Measurements from ENCODE around the gene FAU. TPM values are rescaled to one million over a fixed set of nuclear protein-coding genes. Genes with fewer than 3 reads are reported as not detected.

The FAU gene
- total RNA-seq, 1 donor from 2014 or later, result 439 TPM

DNA sequence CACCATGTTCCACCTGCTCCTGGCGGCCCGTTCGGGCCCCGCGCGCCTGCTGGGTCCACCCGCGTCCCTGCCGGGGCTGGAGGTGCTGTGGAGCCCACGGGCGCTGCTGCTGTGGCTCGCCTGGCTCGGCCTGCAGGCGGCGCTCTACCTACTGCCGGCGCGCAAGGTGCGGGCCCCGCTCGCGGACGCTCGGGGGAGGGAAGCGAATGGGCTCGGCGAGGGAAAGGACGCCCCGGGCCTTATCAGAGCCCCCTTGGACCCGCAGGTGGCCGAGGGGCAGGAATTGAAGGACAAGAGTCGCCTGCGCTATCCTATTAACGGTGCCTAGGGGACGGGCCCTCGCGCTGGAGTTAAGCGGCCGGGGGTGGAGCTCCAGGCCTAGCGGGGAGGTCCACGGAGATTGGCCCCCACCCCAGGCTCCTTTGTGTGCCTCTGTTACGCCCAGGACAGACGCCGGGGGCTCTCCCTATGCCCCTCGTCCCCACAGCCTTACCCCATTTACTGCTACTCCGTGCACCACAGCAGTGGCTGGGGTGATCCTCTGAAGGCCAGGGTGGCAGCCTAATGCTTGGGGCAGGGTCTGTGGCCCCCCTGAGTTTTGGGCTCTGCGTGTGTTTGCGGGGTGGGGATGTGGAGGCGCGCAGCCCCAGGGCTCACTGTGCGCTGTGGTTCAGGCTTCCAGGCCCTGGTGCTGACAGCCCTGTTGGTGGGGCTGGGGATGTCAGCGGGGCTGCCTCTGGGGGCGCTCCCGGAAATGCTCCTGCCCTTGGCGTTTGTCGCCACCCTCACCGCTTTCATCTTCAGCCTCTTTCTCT lies 9.2 kb downstream of the FAU start:
- FAIRE-seq (no peak), DNase-seq (ENCODE audit: low read depth) (no peak)
- H3K36me3 ChIP-seq (ENCODE audit: control insufficient read depth, insufficient read depth, low read length), result peaks cover 12% of the 10 kb centered on the region
- peak overlapping the region; percentile 50 for H3K4me3 ChIP-seq (ENCODE audit: low read depth, low read length)
- no peaks in the 10 kb centered on the region for H3K27me3 ChIP-seq (ENCODE audit: control insufficient read depth, insufficient read depth, low read length)
- TF ChIP-seq CTCF (IDR thresholded peaks at IDR 0.05; ENCODE audit: insufficient read depth, low read length, severe bottlenecking), result peak; percentile 87

- DNase-seq (ENCODE audit: low read depth) (peak; percentile 85), FAIRE-seq (no peak)
- TF ChIP-seq CTCF (IDR thresholded peaks at IDR 0.05; ENCODE audit: insufficient read depth, low read length, severe bottlenecking), result no peak
- no peaks in the 10 kb centered on the region for H3K27me3 ChIP-seq (ENCODE audit: control insufficient read depth, insufficient read depth, low read length)
- H3K36me3 ChIP-seq (ENCODE audit: control insufficient read depth, insufficient read depth, low read length), result peaks cover 15% of the 10 kb centered on the region
- H3K4me3 ChIP-seq (ENCODE audit: low read depth, low read length), result peak within 1 kb of the TSS; percentile 50
Observed at GRCh38 chr11:65111744-65112545, 10.0 kb downstream of the FAU start, which contains the start of gene TM7SF2. TM7SF2 (plus strand) TSS chr11:65111872; CDS start chr11:65112016, 144 bp downstream.

DNA sequence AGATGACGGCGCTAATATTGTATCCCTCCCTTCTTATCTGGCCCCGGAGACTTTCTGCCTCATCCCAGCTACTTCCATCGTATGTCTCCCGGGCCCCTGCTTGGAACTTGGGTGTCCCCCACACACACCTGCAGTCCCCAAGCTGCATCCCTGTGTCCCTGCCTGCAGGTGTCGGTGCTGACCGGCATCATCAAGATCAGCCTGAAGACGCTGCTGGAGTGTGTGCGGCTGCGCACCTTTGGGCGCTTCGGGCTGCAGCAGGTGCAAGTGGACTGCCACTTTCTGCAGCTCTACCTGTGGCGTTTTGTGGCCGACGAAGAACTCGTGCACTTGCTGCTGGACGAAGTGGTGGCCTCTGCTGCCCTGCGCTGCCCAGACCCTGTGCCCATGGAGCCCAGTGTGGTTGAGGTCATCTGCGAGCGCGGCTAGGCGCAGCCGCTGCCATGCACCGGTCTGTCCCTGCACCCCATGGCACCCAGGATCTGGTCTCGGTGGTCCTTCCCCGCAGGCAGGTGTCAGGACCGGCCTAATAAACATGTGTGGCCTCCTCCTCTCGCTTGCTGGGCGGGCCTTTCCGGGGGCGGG lies 10.7 kb downstream of the FAU start:
- H3K36me3 ChIP-seq (ENCODE audit: control insufficient read depth, insufficient read depth, low read length), result peaks cover 14% of the 10 kb centered on the region
- FAIRE-seq, result no peak
- TF ChIP-seq CTCF (IDR thresholded peaks at IDR 0.05; ENCODE audit: insufficient read depth, low read length, severe bottlenecking), result no peak
- H3K27me3 ChIP-seq (ENCODE audit: control insufficient read depth, insufficient read depth, low read length), result no peaks in the 10 kb centered on the region
- H3K4me3 ChIP-seq (ENCODE audit: low read depth, low read length), result no peak overlapping the region
- DNase-seq (ENCODE audit: low read depth), result no peak

DNA sequence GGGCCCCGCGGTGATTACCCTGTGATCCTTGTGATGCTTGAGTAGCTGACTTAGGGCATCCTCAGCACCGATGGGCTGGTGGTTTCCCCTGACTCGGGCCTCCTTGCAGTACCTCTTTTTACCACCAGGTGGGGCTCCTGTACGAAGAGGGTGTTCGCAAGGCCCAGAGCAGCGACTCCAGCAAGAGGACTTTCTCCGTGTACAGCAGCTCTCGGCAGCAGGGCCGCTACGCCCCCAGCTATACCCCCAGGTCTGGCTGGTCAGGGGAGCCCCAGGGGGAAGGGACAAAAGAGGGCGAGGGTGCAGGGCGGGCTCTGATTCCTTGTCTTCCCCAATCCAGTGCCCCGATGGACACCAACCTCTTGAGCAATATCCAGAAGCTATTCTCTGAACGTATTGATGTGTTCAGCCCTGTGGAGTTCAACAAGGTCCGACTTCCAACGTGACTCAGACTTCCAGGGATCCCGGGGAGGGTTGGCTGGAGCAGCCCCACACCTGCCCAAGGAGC lies 11.5 kb downstream of the FAU start:
- no peak overlapping the region for H3K4me3 ChIP-seq (ENCODE audit: low read depth, low read length)
- TF ChIP-seq CTCF (IDR thresholded peaks at IDR 0.05; ENCODE audit: insufficient read depth, low read length, severe bottlenecking), result peak; percentile 96
- H3K27me3 ChIP-seq (ENCODE audit: control insufficient read depth, insufficient read depth, low read length), result no peaks in the 10 kb centered on the region
- DNase-seq (ENCODE audit: low read depth), result peak; percentile 72
- peak; percentile 89 for FAIRE-seq
- peaks cover 10% of the 10 kb centered on the region for H3K36me3 ChIP-seq (ENCODE audit: control insufficient read depth, insufficient read depth, low read length)

GRCh38 chr11:65109231-65110198 lies 12.4 kb downstream of the FAU start:
- H3K27me3 ChIP-seq (ENCODE audit: control insufficient read depth, insufficient read depth, low read length), result no peaks in the 10 kb centered on the region
- DNase-seq (ENCODE audit: low read depth) (no peak), FAIRE-seq (no peak)
- no peak overlapping the region for H3K4me3 ChIP-seq (ENCODE audit: low read depth, low read length)
- peaks cover 9% of the 10 kb centered on the region for H3K36me3 ChIP-seq (ENCODE audit: control insufficient read depth, insufficient read depth, low read length)
- TF ChIP-seq CTCF (IDR thresholded peaks at IDR 0.05; ENCODE audit: insufficient read depth, low read length, severe bottlenecking), result no peak

Data from bronchial epithelial cell (primary cell).